Mesendoderm (in vitro differentiated cells): Measurements from ENCODE around the gene PRR33.

Source experiments
- DNase-seq: peaks from one replicate; pipeline ENCODE4 v3.0.0; 2013
- H2AK5ac ChIP-seq: 2 replicates; pipeline ENCODE4 v1.6.1; 2013; ENCODE audit warnings: low read length, inconsistent platforms
- H2BK120ac ChIP-seq: 2 replicates; pipeline ENCODE4 v1.6.1; 2013; ENCODE audit warnings: low read depth, mild to moderate bottlenecking, low read length, moderate library complexity, mixed read lengths
- H2BK15ac ChIP-seq: replicated peaks from 2 replicates; pipeline ENCODE4 v1.6.1; 2013; ENCODE audit warnings: low read depth, mild to moderate bottlenecking, moderate library complexity
- H2BK5ac ChIP-seq: 2 replicates; pipeline ENCODE4 v1.6.1; 2013; ENCODE audit warnings: low read length, inconsistent platforms
- H3K18ac ChIP-seq: 2 replicates; pipeline ENCODE4 v1.6.1; 2013; ENCODE audit warnings: mild to moderate bottlenecking, low read length, mixed read lengths
- H3K23ac ChIP-seq: one replicate; pipeline ENCODE4 v1.6.1; 2013; ENCODE audit warnings: low read length
- H3K27ac ChIP-seq: 2 replicates; pipeline ENCODE4 v1.5.1; 2013; ENCODE audit warnings: low read depth, mild to moderate bottlenecking, inconsistent platforms, low read length, moderate library complexity
- H3K27me3 ChIP-seq: 2 replicates; pipeline ENCODE4 v1.6.1; 2013; ENCODE audit warnings: low read length, control low read depth, mild to moderate bottlenecking, inconsistent platforms; ENCODE audit not compliant: insufficient read depth, poor library complexity
- H3K36me3 ChIP-seq: 2 replicates; pipeline ENCODE4 v1.6.1; 2013; ENCODE audit warnings: low read length, inconsistent platforms; ENCODE audit not compliant: control insufficient read depth, insufficient read depth
- H3K4ac ChIP-seq: one replicate; pipeline ENCODE4 v1.6.1; 2013; ENCODE audit warnings: low read depth, mild to moderate bottlenecking, low read length, moderate library complexity
- H3K4me1 ChIP-seq: 2 replicates; pipeline ENCODE4 v1.6.1; 2013; ENCODE audit warnings: low read depth, low read length, inconsistent platforms; ENCODE audit not compliant: control insufficient read depth
- H3K4me2 ChIP-seq: 2 replicates; pipeline ENCODE4 v1.6.1; 2013; ENCODE audit warnings: low read length
- H3K4me3 ChIP-seq: 2 replicates; pipeline ENCODE4 v1.5.1; 2013; ENCODE audit warnings: mild to moderate bottlenecking, low read length
- H3K56ac ChIP-seq: one replicate; pipeline ENCODE4 v1.6.1; 2013; ENCODE audit warnings: low read length
- H3K79me1 ChIP-seq: 2 replicates; pipeline ENCODE4 v1.6.1; 2013; ENCODE audit warnings: low read length, inconsistent platforms
- H3K79me2 ChIP-seq: 2 replicates; pipeline ENCODE4 v1.6.1; 2013; ENCODE audit warnings: mild to moderate bottlenecking, low read length; ENCODE audit not compliant: control insufficient read depth, insufficient read depth
- H3K9ac ChIP-seq: 2 replicates; pipeline ENCODE4 v1.6.1; 2013; ENCODE audit warnings: low read length, inconsistent platforms
- H4K5ac ChIP-seq: one replicate; pipeline ENCODE4 v1.6.1; 2013; ENCODE audit warnings: low read length
- H4K8ac ChIP-seq: one replicate; pipeline ENCODE4 v1.6.1; 2013; ENCODE audit warnings: low read depth, mild to moderate bottlenecking, control low read depth, low read length, moderate library complexity
- WGBS: extraction: QIAGEN DNeasy Blood & Tissue Kit; methylation state at CpG from one replicate; pipeline ENCODE4 v1.1.7; 2013; ENCODE audit warnings: low lambda C conversion rate, missing lambda C conversion rate; ENCODE audit not compliant: insufficient coverage; ENCODE audit errors: extremely low coverage; 5-methylcytosine and 5-hydroxymethylcytosine counted together

PRR33 gene

GRCh38 chr11:1906181-1906580 is 14.5 kb upstream of the PRR33 start:
- Histone ChIP-seq H2BK5ac (no peak overlapping the region), H4K5ac (no peak overlapping the region), H3K79me1 (no peaks in the 10 kb centered on the region), H2BK120ac (no peak overlapping the region), H3K27me3 (no peaks in the 10 kb centered on the region), H3K56ac (no peak overlapping the region), H3K4ac (no peak overlapping the region), H3K4me3 (no peak overlapping the region), H2BK15ac (no peak overlapping the region), H3K18ac (no peak overlapping the region), H4K8ac (no peak overlapping the region), H3K23ac (no peak overlapping the region), H2AK5ac (no peak overlapping the region), H3K4me2 (no peak overlapping the region), H3K9ac (no peak overlapping the region), H3K79me2 (no peaks in the 10 kb centered on the region), H3K4me1 (no peaks in the 10 kb centered on the region), H3K27ac (no peak overlapping the region), H3K36me3 (no peaks in the 10 kb centered on the region)
- DNase-seq = no peak
- WGBS = no CpG with 5 or more reads among the region's 5 CpGs

- no CpG with 5 or more reads among the region's 5 CpGs for WGBS
Observed at GRCh38 chr11:1899686-1900085, 8.0 kb upstream of the PRR33 start.

GRCh38 chr11:1899090-1899489 is 7.4 kb upstream of the PRR33 start:
- no peak overlapping the region for H3K56ac ChIP-seq
- WGBS = no CpG with 5 or more reads among the region's 4 CpGs
- no peak overlapping the region for H3K23ac ChIP-seq
- H3K18ac ChIP-seq = no peak overlapping the region
- no peak overlapping the region for H3K27ac ChIP-seq
- no peak overlapping the region for H2BK120ac ChIP-seq
- no peak overlapping the region for H2AK5ac ChIP-seq
- H3K9ac ChIP-seq = no peak overlapping the region
- H3K36me3 ChIP-seq = no peaks in the 10 kb centered on the region
- no peak overlapping the region for H3K4me3 ChIP-seq
- no peaks in the 10 kb centered on the region for H3K4me1 ChIP-seq
- H2BK5ac ChIP-seq = no peak overlapping the region
- no peak overlapping the region for H4K5ac ChIP-seq
- no peak for DNase-seq
- no peaks in the 10 kb centered on the region for H3K79me1 ChIP-seq
- H4K8ac ChIP-seq = no peak overlapping the region
- H3K4ac ChIP-seq = no peak overlapping the region
- no peak overlapping the region for H2BK15ac ChIP-seq
- H3K4me2 ChIP-seq = no peak overlapping the region
- H3K79me2 ChIP-seq = no peaks in the 10 kb centered on the region
- H3K27me3 ChIP-seq = no peaks in the 10 kb centered on the region

More at GRCh38 chr11:1899686-1900085, 8.0 kb upstream of the PRR33 start:
- H2BK5ac ChIP-seq = no peak overlapping the region
- DNase-seq = no peak
- no peaks in the 10 kb centered on the region for H3K36me3 ChIP-seq
- H3K27me3 ChIP-seq = no peaks in the 10 kb centered on the region
- no peak overlapping the region for H3K27ac ChIP-seq
- H4K5ac ChIP-seq = no peak overlapping the region
- H2AK5ac ChIP-seq = no peak overlapping the region
- H2BK120ac ChIP-seq = no peak overlapping the region
- H3K79me2 ChIP-seq = no peaks in the 10 kb centered on the region
- no peak overlapping the region for H3K23ac ChIP-seq
- H3K56ac ChIP-seq = no peak overlapping the region
- H3K4me3 ChIP-seq = no peak overlapping the region
- H4K8ac ChIP-seq = no peak overlapping the region
- no peak overlapping the region for H3K9ac ChIP-seq
- no peak overlapping the region for H2BK15ac ChIP-seq
- H3K4me1 ChIP-seq = no peaks in the 10 kb centered on the region
- no peak overlapping the region for H3K4me2 ChIP-seq
- no peak overlapping the region for H3K18ac ChIP-seq
- H3K79me1 ChIP-seq = no peaks in the 10 kb centered on the region
- H3K4ac ChIP-seq = no peak overlapping the region

GRCh38 chr11:1896923-1897322 is 5.2 kb upstream of the PRR33 start:
- H2BK120ac ChIP-seq = no peak overlapping the region
- no peak overlapping the region for H4K8ac ChIP-seq
- H3K4me3 ChIP-seq = no peak overlapping the region
- no peak overlapping the region for H2AK5ac ChIP-seq
- no peaks in the 10 kb centered on the region for H3K79me1 ChIP-seq
- no peak overlapping the region for H2BK5ac ChIP-seq
- H3K23ac ChIP-seq = no peak overlapping the region
- H3K4me1 ChIP-seq = no peaks in the 10 kb centered on the region
- no peak overlapping the region for H3K4me2 ChIP-seq
- no peaks in the 10 kb centered on the region for H3K36me3 ChIP-seq
- no peak overlapping the region for H2BK15ac ChIP-seq
- H3K27ac ChIP-seq = no peak overlapping the region
- DNase-seq = no peak
- H3K9ac ChIP-seq = no peak overlapping the region
- H3K4ac ChIP-seq = no peak overlapping the region
- no peak overlapping the region for H3K56ac ChIP-seq
- no peak overlapping the region for H3K18ac ChIP-seq
- no peaks in the 10 kb centered on the region for H3K79me2 ChIP-seq
- no peaks in the 10 kb centered on the region for H3K27me3 ChIP-seq
- no CpG with 5 or more reads among the region's 12 CpGs for WGBS
- no peak overlapping the region for H4K5ac ChIP-seq

GRCh38 chr11:1896468-1896867 is 4.8 kb upstream of the PRR33 start:
- no peak for DNase-seq
- H2BK15ac ChIP-seq = no peak overlapping the region
- H3K36me3 ChIP-seq = no peaks in the 10 kb centered on the region
- no peak overlapping the region for H3K27ac ChIP-seq
- H3K4me1 ChIP-seq = no peaks in the 10 kb centered on the region
- H4K8ac ChIP-seq = no peak overlapping the region
- H2AK5ac ChIP-seq = no peak overlapping the region
- no peak overlapping the region for H3K4ac ChIP-seq
- no peak overlapping the region for H3K56ac ChIP-seq
- H2BK120ac ChIP-seq = no peak overlapping the region
- H3K4me2 ChIP-seq = no peak overlapping the region
- H3K9ac ChIP-seq = no peak overlapping the region
- no peak overlapping the region for H4K5ac ChIP-seq
- no peaks in the 10 kb centered on the region for H3K79me2 ChIP-seq
- no peaks in the 10 kb centered on the region for H3K27me3 ChIP-seq
- no peak overlapping the region for H2BK5ac ChIP-seq
- no peak overlapping the region for H3K4me3 ChIP-seq
- H3K23ac ChIP-seq = no peak overlapping the region
- no CpG with 5 or more reads among the region's 10 CpGs for WGBS
- no peaks in the 10 kb centered on the region for H3K79me1 ChIP-seq
- no peak overlapping the region for H3K18ac ChIP-seq

GRCh38 chr11:1894759-1895158 is 3.1 kb upstream of the PRR33 start:
- Histone ChIP-seq H3K23ac (no peak overlapping the region), H3K4me1 (no peaks in the 10 kb centered on the region), H2BK120ac (no peak overlapping the region), H3K56ac (no peak overlapping the region), H4K8ac (no peak overlapping the region), H3K27me3 (no peaks in the 10 kb centered on the region), H2AK5ac (no peak overlapping the region), H3K18ac (no peak overlapping the region), H3K79me1 (no peaks in the 10 kb centered on the region), H2BK15ac (no peak overlapping the region), H3K27ac (no peak overlapping the region), H3K4ac (no peak overlapping the region), H3K4me2 (no peak overlapping the region), H3K36me3 (no peaks in the 10 kb centered on the region), H3K79me2 (no peaks in the 10 kb centered on the region), H3K9ac (no peak overlapping the region), H4K5ac (no peak overlapping the region), H2BK5ac (no peak overlapping the region), H3K4me3 (no peak overlapping the region)
- DNase-seq = no peak
- WGBS = no CpG with 5 or more reads among the region's 11 CpGs
